Breast epithelium (tissue), 3 donors: ENCODE results near the gene DIS3L2.

ENCODE experiments used
- CTCF ChIP-seq, 3 donors: fragments of 450-650 bp; IDR thresholded peaks; one replicate each; pipeline ENCODE4 v1.5.1; 2016 to 2017; ENCODE audit warnings: antibody characterized with exemption in 3 of 3, mild to moderate bottlenecking in 3 of 3, moderate library complexity in 3 of 3
- POLR2A ChIP-seq: fragments of 450-650 bp; IDR thresholded peaks from one replicate; pipeline ENCODE4 v1.6.1; 2016; ENCODE audit warnings: antibody characterized with exemption, mild to moderate bottlenecking, moderate library complexity
- POLR2AphosphoS5 ChIP-seq, 3 donors: sonication (generic); formaldehyde crosslinking; IDR thresholded peaks; one replicate each; pipeline ENCODE4 v1.6.1; 2017; ENCODE audit warnings: antibody characterized with exemption in 3 of 3

DNA sequence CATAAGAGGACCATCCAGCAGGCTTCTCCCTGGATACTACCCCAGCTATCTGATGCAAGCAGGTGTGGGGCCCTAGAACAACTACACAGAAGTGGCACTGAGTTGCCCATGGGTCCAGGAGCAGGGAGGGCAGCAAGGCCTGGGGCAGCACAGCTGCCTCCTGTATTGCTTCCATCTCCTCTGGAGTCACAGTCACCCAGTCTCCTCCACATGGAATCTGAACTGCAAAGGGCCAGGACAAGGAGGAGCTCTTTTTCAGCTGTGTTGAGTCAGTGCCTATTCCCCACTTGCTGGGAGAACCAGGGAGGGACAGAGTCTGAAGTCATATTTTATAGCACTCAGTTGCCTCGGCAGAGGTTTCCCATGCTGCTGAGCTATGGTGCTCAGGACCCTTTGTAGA, 349.2 kb downstream of the DIS3L2 start:
- TF ChIP-seq CTCF (IDR thresholded peaks at IDR 0.05) = no peak
- TF ChIP-seq POLR2AphosphoS5 (IDR thresholded peaks at IDR 0.05) = no peak
- no peak for TF ChIP-seq POLR2A
